ENCODE results near the gene VPS13D.

The VPS13D gene

GRCh38 chr1:12348113-12348512 lies 118.3 kb downstream of the VPS13D start:
- ATAC-seq (ENCODE audit: low read depth): no peak

GRCh38 chr1:12353981-12354380 lies 124.2 kb downstream of the VPS13D start:
- Histone ChIP-seq H3K4me1 (ENCODE audit: insufficient read depth, poor library complexity, severe bottlenecking) (no peaks in the 10 kb centered on the region), H3K36me3 (ENCODE audit: low read depth) (peaks cover 75% of the 10 kb centered on the region)

More at GRCh38 chr1:12348113-12348512, 118.3 kb downstream of the VPS13D start:
- DNase-seq (ENCODE audit: low spot score): no peak
- peaks cover 4% of the 10 kb centered on the region for H3K9me3 ChIP-seq (ENCODE audit: severe bottlenecking)
- no peak overlapping the region for H3K27ac ChIP-seq (ENCODE audit: poor library complexity, severe bottlenecking)
- no peak overlapping the region for H3K4me3 ChIP-seq (ENCODE audit: severe bottlenecking)
- no peaks in the 10 kb centered on the region for H3K4me1 ChIP-seq (ENCODE audit: insufficient read depth, poor library complexity, severe bottlenecking)
- peaks cover 76% of the 10 kb centered on the region for H3K36me3 ChIP-seq (ENCODE audit: low read depth)
- no peak for TF ChIP-seq CTCF (IDR thresholded peaks at IDR 0.05; ENCODE audit: poor library complexity, severe bottlenecking)
- no peaks in the 10 kb centered on the region for H3K27me3 ChIP-seq (ENCODE audit: insufficient read depth, poor library complexity, severe bottlenecking)

GRCh38 chr1:12356004-12356890 lies 126.4 kb downstream of the VPS13D start:
- Histone ChIP-seq H3K9me3 (ENCODE audit: severe bottlenecking) (no peaks in the 10 kb centered on the region), H3K4me3 (ENCODE audit: severe bottlenecking) (no peak overlapping the region), H3K36me3 (ENCODE audit: low read depth) (peaks cover 73% of the 10 kb centered on the region), H3K27ac (ENCODE audit: poor library complexity, severe bottlenecking) (no peak overlapping the region), H3K4me1 (ENCODE audit: insufficient read depth, poor library complexity, severe bottlenecking) (no peaks in the 10 kb centered on the region), H3K27me3 (ENCODE audit: insufficient read depth, poor library complexity, severe bottlenecking) (no peaks in the 10 kb centered on the region)
- no peak for TF ChIP-seq CTCF (IDR thresholded peaks at IDR 0.05; ENCODE audit: poor library complexity, severe bottlenecking)
- ATAC-seq (ENCODE audit: low read depth) (no peak), DNase-seq (ENCODE audit: low spot score) (no peak)

More at GRCh38 chr1:12353981-12354380, 124.2 kb downstream of the VPS13D start:
- no peak for TF ChIP-seq CTCF (IDR thresholded peaks at IDR 0.05; ENCODE audit: poor library complexity, severe bottlenecking)
- H3K27ac ChIP-seq (ENCODE audit: poor library complexity, severe bottlenecking): no peak overlapping the region
- DNase-seq (ENCODE audit: low spot score) (no peak), ATAC-seq (ENCODE audit: low read depth) (no peak)
- no peaks in the 10 kb centered on the region for H3K27me3 ChIP-seq (ENCODE audit: insufficient read depth, poor library complexity, severe bottlenecking)
- H3K9me3 ChIP-seq (ENCODE audit: severe bottlenecking): peaks cover 4% of the 10 kb centered on the region
- H3K4me3 ChIP-seq (ENCODE audit: severe bottlenecking): no peak overlapping the region

GRCh38 chr1:12358499-12358898 lies 128.7 kb downstream of the VPS13D start:
- Histone ChIP-seq H3K4me1 (ENCODE audit: insufficient read depth, poor library complexity, severe bottlenecking) (no peaks in the 10 kb centered on the region), H3K4me3 (ENCODE audit: severe bottlenecking) (no peak overlapping the region), H3K27ac (ENCODE audit: poor library complexity, severe bottlenecking) (no peak overlapping the region), H3K36me3 (ENCODE audit: low read depth) (peaks cover 86% of the 10 kb centered on the region), H3K27me3 (ENCODE audit: insufficient read depth, poor library complexity, severe bottlenecking) (no peaks in the 10 kb centered on the region), H3K9me3 (ENCODE audit: severe bottlenecking) (no peaks in the 10 kb centered on the region)
- TF ChIP-seq CTCF (IDR thresholded peaks at IDR 0.05; ENCODE audit: poor library complexity, severe bottlenecking): no peak
- ATAC-seq (ENCODE audit: low read depth) (no peak), DNase-seq (ENCODE audit: low spot score) (no peak)
